Osteocyte (in vitro differentiated cells): ENCODE measurements around the gene DGKZ. TPM values are rescaled to one million over a fixed set of nuclear protein-coding genes. Genes with fewer than 3 reads are reported as not detected.

Experiments
- DNase-seq: peaks from one replicate; pipeline ENCODE4 v3.0.0; 2021; ENCODE audit warnings: mixed read lengths; ENCODE audit not compliant: unreplicated experiment; ENCODE audit errors: extremely low spot score
- H3K27ac Mint-ChIP-seq: one replicate; pipeline ENCODE4 v1.8.0; 2021; ENCODE audit warnings: mild to moderate bottlenecking, mixed read lengths; ENCODE audit not compliant: unreplicated experiment
- H3K27me3 Mint-ChIP-seq: one replicate; pipeline ENCODE4 v1.8.0; 2021; ENCODE audit warnings: mixed read lengths; ENCODE audit not compliant: unreplicated experiment
- H3K36me3 Mint-ChIP-seq: one replicate; pipeline ENCODE4 v1.8.0; 2021; ENCODE audit warnings: mixed read lengths; ENCODE audit not compliant: unreplicated experiment
- H3K4me1 Mint-ChIP-seq: one replicate; pipeline ENCODE4 v1.8.0; 2021; ENCODE audit warnings: mixed read lengths; ENCODE audit not compliant: unreplicated experiment
- H3K4me3 Mint-ChIP-seq: one replicate; pipeline ENCODE4 v1.8.0; 2021; ENCODE audit warnings: mild to moderate bottlenecking, moderate library complexity, mixed read lengths; ENCODE audit not compliant: unreplicated experiment
- H3K9me3 Mint-ChIP-seq: one replicate; pipeline ENCODE4 v1.8.0; 2021; ENCODE audit warnings: mixed read lengths; ENCODE audit not compliant: unreplicated experiment
- CTCF ChIP-seq: fragments of 200-600 bp; sonication (generic); IDR thresholded peaks from 2 replicates; pipeline ENCODE4 v1.5.0; 2021; ENCODE audit warnings: antibody characterized with exemption, mild to moderate bottlenecking, moderate library complexity
- microRNA-seq: library from miRNA; unstranded; fragments of <30 nt; microRNA quantifications from one replicate; pipeline ENCODE4 v1.1.0, GENCODE V29; 2020; ENCODE audit not compliant: unreplicated experiment
- total RNA-seq: library from RNA; stranded (reverse); gene quantifications from 2 replicates; pipeline ENCODE4 v1.2.1, GENCODE V29; 2021

The DGKZ gene
- total RNA-seq, 1 donor from 2014 or later = 49.9 TPM

- Mint-ChIP-seq H3K4me3 (no peak overlapping the region), H3K36me3 (peaks cover 19% of the 10 kb centered on the region), H3K4me1 (no peaks in the 10 kb centered on the region), H3K9me3 (no peaks in the 10 kb centered on the region), H3K27me3 (no peaks in the 10 kb centered on the region), H3K27ac (no peak overlapping the region)
- peak; percentile 10 for DNase-seq
- TF ChIP-seq CTCF = no peak
Measured at GRCh38 chr11:46422588-46422987, 75.3 kb downstream of the DGKZ start.

- no peak for DNase-seq
- peaks cover 7% of the 10 kb centered on the region for H3K4me1 Mint-ChIP-seq
- H3K27me3 Mint-ChIP-seq = no peaks in the 10 kb centered on the region
- no peak overlapping the region for H3K4me3 Mint-ChIP-seq
- H3K9me3 Mint-ChIP-seq = no peaks in the 10 kb centered on the region
- H3K36me3 Mint-ChIP-seq = peaks cover 20% of the 10 kb centered on the region
- no peak for TF ChIP-seq CTCF
- H3K27ac Mint-ChIP-seq = no peak overlapping the region
Measured at GRCh38 chr11:46426233-46426991, 79.1 kb downstream of the DGKZ start.

- Mint-ChIP-seq H3K4me3 (no peak overlapping the region), H3K36me3 (peaks cover 19% of the 10 kb centered on the region), H3K4me1 (peaks cover 7% of the 10 kb centered on the region), H3K27ac (no peak overlapping the region), H3K27me3 (no peaks in the 10 kb centered on the region), H3K9me3 (no peaks in the 10 kb centered on the region)
- no peak for DNase-seq
- no peak for TF ChIP-seq CTCF
Measured at GRCh38 chr11:46427364-46427763, 80.1 kb downstream of the DGKZ start.

- Mint-ChIP-seq H3K36me3 (peaks cover 21% of the 10 kb centered on the region), H3K4me3 (no peak overlapping the region), H3K9me3 (no peaks in the 10 kb centered on the region), H3K27me3 (no peaks in the 10 kb centered on the region), H3K4me1 (peaks cover 7% of the 10 kb centered on the region), H3K27ac (peak overlapping the region; percentile 72)
- no peak for DNase-seq
- TF ChIP-seq CTCF = no peak
Measured at GRCh38 chr11:46429717-46430116, 82.5 kb downstream of the DGKZ start.

Small RNA genes within 50 kb of the gene (microRNA-seq; reads per million reads assigned to microRNA genes)
- not detected for gene MIR4688

Other genes with a start within 250 kb of the DGKZ start
- 40.8 and 52.2 TPM in 2 replicates for gene PHF21A, start 226.0 kb upstream of the DGKZ start, total RNA-seq
- 77.0 and 78.6 TPM in 2 replicates for gene CREB3L1, start 69.8 kb upstream of the DGKZ start, total RNA-seq
- gene MDK, start 34.2 kb downstream of the DGKZ start, total RNA-seq = 163 and 171 TPM in 2 replicates
- 0.21 TPM in 1 of 2 replicates, not detected in the other for gene CHRM4, start 44.3 kb downstream of the DGKZ start, total RNA-seq
- 32.1 and 37.7 TPM in 2 replicates for gene AMBRA1, start 246.6 kb downstream of the DGKZ start, total RNA-seq